ENCODE results near the gene RNF8.
"Not testable (repeated sequence)": the region's sequence is repeated elsewhere in the genome, so short reads cannot be mapped to it uniquely, and the experiment has no call there.

The RNF8 gene

DNA sequence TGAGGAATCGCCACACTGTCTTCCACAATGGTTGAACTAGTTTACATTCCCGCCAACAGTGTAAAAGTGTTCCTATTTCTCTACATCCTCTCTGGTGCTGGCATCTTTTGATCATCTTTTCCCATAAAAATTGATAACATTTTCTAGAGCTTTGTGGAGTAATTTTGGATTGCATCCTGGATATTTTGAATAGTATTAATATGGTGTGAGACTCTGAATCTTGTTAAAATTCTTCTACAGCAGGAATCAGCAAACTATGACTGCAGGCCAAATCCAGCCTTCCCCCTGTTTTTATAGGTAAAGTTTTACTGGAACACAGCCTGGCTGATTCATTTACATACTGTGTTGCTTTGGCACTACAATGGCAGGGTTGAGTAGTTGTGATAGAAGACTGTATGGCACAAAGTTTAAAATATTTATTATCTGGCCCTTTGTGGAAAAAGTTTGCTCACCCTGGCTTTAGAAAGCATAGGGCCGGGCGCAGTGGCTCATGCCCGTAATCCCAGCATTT is 15.0 kb upstream of the RNF8 start:
- H3K4me3 ChIP-seq (ENCODE audit: low read depth, low read length), result no peak overlapping the region
- TF ChIP-seq, protein P1, sequence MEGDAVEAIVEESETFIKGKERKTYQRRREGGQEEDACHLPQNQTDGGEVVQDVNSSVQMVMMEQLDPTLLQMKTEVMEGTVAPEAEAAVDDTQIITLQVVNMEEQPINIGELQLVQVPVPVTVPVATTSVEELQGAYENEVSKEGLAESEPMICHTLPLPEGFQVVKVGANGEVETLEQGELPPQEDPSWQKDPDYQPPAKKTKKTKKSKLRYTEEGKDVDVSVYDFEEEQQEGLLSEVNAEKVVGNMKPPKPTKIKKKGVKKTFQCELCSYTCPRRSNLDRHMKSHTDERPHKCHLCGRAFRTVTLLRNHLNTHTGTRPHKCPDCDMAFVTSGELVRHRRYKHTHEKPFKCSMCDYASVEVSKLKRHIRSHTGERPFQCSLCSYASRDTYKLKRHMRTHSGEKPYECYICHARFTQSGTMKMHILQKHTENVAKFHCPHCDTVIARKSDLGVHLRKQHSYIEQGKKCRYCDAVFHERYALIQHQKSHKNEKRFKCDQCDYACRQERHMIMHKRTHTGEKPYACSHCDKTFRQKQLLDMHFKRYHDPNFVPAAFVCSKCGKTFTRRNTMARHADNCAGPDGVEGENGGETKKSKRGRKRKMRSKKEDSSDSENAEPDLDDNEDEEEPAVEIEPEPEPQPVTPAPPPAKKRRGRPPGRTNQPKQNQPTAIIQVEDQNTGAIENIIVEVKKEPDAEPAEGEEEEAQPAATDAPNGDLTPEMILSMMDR (IDR thresholded peaks at IDR 0.05; ENCODE audit: borderline replicate concordance, insufficient read depth, low read depth, low read length), result no peak

DNA sequence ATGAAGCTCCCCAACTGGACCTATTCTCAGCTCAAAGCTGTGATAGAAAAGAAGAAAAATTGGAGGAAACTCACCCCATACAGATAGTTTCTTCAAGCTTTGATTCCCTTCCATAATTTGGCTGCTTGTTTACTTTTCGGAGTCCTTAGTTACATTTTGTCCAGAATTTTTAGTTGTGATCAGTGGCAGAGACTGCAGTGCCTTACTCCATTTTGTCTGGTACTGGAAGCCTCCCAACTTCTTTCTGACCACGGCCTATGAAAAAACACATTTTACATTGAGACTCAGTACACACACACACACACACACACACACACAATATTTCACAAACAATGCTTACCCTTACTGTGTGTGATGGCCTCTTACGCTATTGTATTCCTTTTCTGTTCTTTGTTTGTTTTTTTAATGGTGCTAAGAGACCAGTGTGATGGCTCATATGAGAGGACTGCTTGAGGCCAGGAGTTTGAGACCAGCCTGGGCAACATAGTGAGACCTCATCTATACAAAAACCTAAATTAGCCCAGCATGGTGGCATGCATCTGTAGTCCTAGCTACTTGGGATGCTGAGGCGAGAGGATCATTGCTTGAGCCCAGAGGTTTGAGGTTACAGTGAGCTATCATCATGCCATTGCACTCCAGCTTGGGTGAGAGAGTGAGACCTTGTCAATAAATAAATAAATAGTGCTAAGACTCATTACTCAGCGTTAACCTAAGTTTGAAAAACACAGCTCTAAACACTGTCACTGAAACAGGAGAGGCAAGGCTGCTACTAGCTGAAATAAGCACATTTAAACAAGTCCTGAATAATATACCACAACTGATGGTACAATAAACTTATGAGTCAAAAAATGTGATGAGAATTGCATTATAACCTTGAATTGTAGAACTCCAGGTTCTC is 13.8 kb upstream of the RNF8 start:
- TF ChIP-seq, protein P1 (IDR thresholded peaks at IDR 0.05; ENCODE audit: borderline replicate concordance, insufficient read depth, low read depth, low read length), result no peak
- no peak overlapping the region for H3K4me3 ChIP-seq (ENCODE audit: low read depth, low read length)

- TF ChIP-seq, protein P1 (IDR thresholded peaks at IDR 0.05; ENCODE audit: borderline replicate concordance, insufficient read depth, low read depth, low read length), result no peak
- H3K4me3 ChIP-seq (ENCODE audit: low read depth, low read length), result no peak overlapping the region
Observed at GRCh38 chr6:37340639-37340943, 13.2 kb upstream of the RNF8 start.

- no peak overlapping the region for H3K4me3 ChIP-seq (ENCODE audit: low read depth, low read length)
- TF ChIP-seq, protein P1 (IDR thresholded peaks at IDR 0.05; ENCODE audit: borderline replicate concordance, insufficient read depth, low read depth, low read length), result no peak
Observed at GRCh38 chr6:37343248-37343647, 10.5 kb upstream of the RNF8 start.

DNA sequence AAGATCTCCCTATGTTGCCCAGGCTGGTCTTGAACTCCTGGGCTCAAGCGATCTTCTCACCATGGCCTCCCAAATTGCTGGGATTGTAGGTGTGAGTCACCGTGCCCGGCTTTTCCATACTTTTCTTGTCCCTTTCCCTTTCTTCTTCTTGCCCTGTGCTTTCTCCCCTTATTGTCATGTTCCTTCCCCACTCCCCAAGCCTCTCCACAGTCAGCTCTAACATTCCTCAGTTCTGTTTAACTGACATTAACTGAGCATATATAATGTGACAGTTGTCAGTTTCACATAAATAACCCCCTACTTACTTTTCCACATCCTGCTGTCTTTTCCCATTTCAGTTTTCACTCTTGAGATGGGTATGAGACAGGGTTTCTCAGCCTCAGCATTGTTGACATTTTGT is 9.5 kb upstream of the RNF8 start:
- TF ChIP-seq, protein P1 (IDR thresholded peaks at IDR 0.05; ENCODE audit: borderline replicate concordance, insufficient read depth, low read depth, low read length), result no peak
- H3K4me3 ChIP-seq (ENCODE audit: low read depth, low read length), result no peak overlapping the region

- H3K4me3 ChIP-seq (ENCODE audit: low read depth, low read length), result not testable (repeated sequence)
Observed at GRCh38 chr6:37345804-37346203, 8.0 kb upstream of the RNF8 start.

- TF ChIP-seq, protein P1 (IDR thresholded peaks at IDR 0.05; ENCODE audit: borderline replicate concordance, insufficient read depth, low read depth, low read length), result no peak
- no peak overlapping the region for H3K4me3 ChIP-seq (ENCODE audit: low read depth, low read length)
Observed at GRCh38 chr6:37347177-37347576, 6.6 kb upstream of the RNF8 start.
